Muscle of back (tissue), 13 donors: ENCODE data around the gene RALGAPA2. TPM values are rescaled to one million over a fixed set of nuclear protein-coding genes. Genes with fewer than 3 reads are reported as not detected.

Source experiments
- DNase-seq, 3 donors: peaks; one replicate each; pipeline versions ENCODE4 v3.0.0 to v3.0.0-alpha.2; 2013
- long read RNA-seq, 9 donors: transcript quantifications; one replicate each; lab custom pipeline, GENCODE V29; 2026
- polyA plus RNA-seq, 10 donors: library from polyadenylated mRNA; unstranded; fragments of 120-200 nt; gene quantifications; one replicate each; pipeline ENCODE4 v1.2.1, GENCODE V29; 2013; ENCODE audit not compliant: insufficient read length in 10 of 10

The RALGAPA2 gene
- 10 to 100 TPM in 5 of 10 donors, 1 to 10 TPM in 5; 6.8 to 12.3 (median 10.2) TPM for polyA plus RNA-seq
- long read RNA-seq, donor 1, result 0 reads
- long read RNA-seq, donor 2, result 0 reads
- long read RNA-seq, donor 3, result 0 reads
- long read RNA-seq, donor 4, result 0 reads
- long read RNA-seq, donor 5, result 0 reads
- long read RNA-seq, donor 6, result 0 reads
- long read RNA-seq, donor 7, result 0 reads
- long read RNA-seq, donor 8, result 0 reads
- long read RNA-seq, donor 9, result 0 reads

GRCh38 chr20:20712474-20713243 is at the start of gene RALGAPA2:
RALGAPA2 (minus strand) TSS chr20:20712644; CDS start chr20:20712480, 164 bp downstream.
- DNase-seq, result peak; percentile 98 to 100 (median 98)

GRCh38 chr20:20761301-20761700 is 48.9 kb upstream of the RALGAPA2 start:
- DNase-seq, result no peak

- no peak for DNase-seq
Observed at GRCh38 chr20:20759132-20759531, 46.7 kb upstream of the RALGAPA2 start.

- DNase-seq, result no peak
Observed at GRCh38 chr20:20755674-20756319, 43.4 kb upstream of the RALGAPA2 start.

GRCh38 chr20:20755231-20755630 is 42.8 kb upstream of the RALGAPA2 start:
- DNase-seq, result no peak

GRCh38 chr20:20754714-20755113 is 42.3 kb upstream of the RALGAPA2 start:
- no peak for DNase-seq

- DNase-seq, result peak in 1 of 3 donors; percentile 19
Observed at GRCh38 chr20:20752712-20753111, 40.3 kb upstream of the RALGAPA2 start.

GRCh38 chr20:20747298-20747697 is 34.9 kb upstream of the RALGAPA2 start:
- no peak for DNase-seq

GRCh38 chr20:20744170-20744725 is 31.8 kb upstream of the RALGAPA2 start:
- no peak for DNase-seq

- DNase-seq, result peak; percentile 51 to 92 (median 82)
Observed at GRCh38 chr20:20743511-20744169, 31.2 kb upstream of the RALGAPA2 start.

- peak in 1 of 3 donors; percentile 36 for DNase-seq
Observed at GRCh38 chr20:20741087-20742045, 28.9 kb upstream of the RALGAPA2 start.

GRCh38 chr20:20740541-20740940 is 28.1 kb upstream of the RALGAPA2 start:
- peak in 1 of 3 donors; percentile 41 for DNase-seq

GRCh38 chr20:20737158-20737557 is 24.7 kb upstream of the RALGAPA2 start:
- DNase-seq, result no peak

- DNase-seq, result no peak
Observed at GRCh38 chr20:20736303-20736702, 23.9 kb upstream of the RALGAPA2 start.

GRCh38 chr20:20734475-20734948 is 22.1 kb upstream of the RALGAPA2 start:
- DNase-seq, result no peak

GRCh38 chr20:20733943-20734342 is 21.5 kb upstream of the RALGAPA2 start:
- DNase-seq, result no peak

- DNase-seq, result no peak
Observed at GRCh38 chr20:20732641-20733040, 20.2 kb upstream of the RALGAPA2 start.

- no peak for DNase-seq
Observed at GRCh38 chr20:20731945-20732296, 19.5 kb upstream of the RALGAPA2 start.

- DNase-seq, result no peak
Observed at GRCh38 chr20:20731000-20731944, 18.8 kb upstream of the RALGAPA2 start.
